HEK293 (cell line): ENCODE results near the gene PIGN.

ENCODE experiments used
- KLF8 ChIP-seq: fragments of 450-650 bp; formaldehyde crosslinking; IDR thresholded peaks from 2 replicates; pipeline ENCODE4 v1.5.1; 2016; ENCODE audit warnings: missing biosample characterization, missing genetic modification characterization
- OVOL3 ChIP-seq: fragments of 450-650 bp; formaldehyde crosslinking; IDR thresholded peaks from 2 replicates; pipeline ENCODE4 v1.5.1; 2016; ENCODE audit warnings: missing biosample characterization, missing genetic modification characterization
- SETDB1 ChIP-seq: IDR thresholded peaks from one replicate; pipeline ENCODE4 v1.6.1; 2017; ENCODE audit warnings: mild to moderate bottlenecking, low read length, moderate library complexity, mixed read lengths; ENCODE audit not compliant: insufficient read length
- SP2 ChIP-seq: fragments of 450-650 bp; formaldehyde crosslinking; IDR thresholded peaks from 2 replicates; pipeline ENCODE4 v1.5.1; 2016; ENCODE audit warnings: missing biosample characterization, missing genetic modification characterization
- ZBTB20 ChIP-seq: fragments of 450-650 bp; formaldehyde crosslinking; IDR thresholded peaks from 2 replicates; pipeline ENCODE4 v1.5.1; 2016; ENCODE audit warnings: missing biosample characterization, missing genetic modification characterization
- ZBTB26 ChIP-seq: fragments of 450-650 bp; formaldehyde crosslinking; optimal IDR thresholded peaks from 2 replicates; pipeline ENCODE3; 2016; ENCODE audit warnings: missing biosample characterization, mild to moderate bottlenecking, missing genetic modification characterization
- ZNF10 ChIP-seq: fragments of 450-650 bp; formaldehyde crosslinking; IDR thresholded peaks from 2 replicates; pipeline ENCODE4 v1.5.1; 2017; ENCODE audit warnings: missing biosample characterization, missing genetic modification characterization
- ZNF133 ChIP-seq: fragments of 450-650 bp; formaldehyde crosslinking; IDR thresholded peaks from 2 replicates; pipeline ENCODE4 v1.5.1; 2016; ENCODE audit warnings: missing biosample characterization, missing genetic modification characterization
- ZNF146 ChIP-seq: fragments of 450-650 bp; formaldehyde crosslinking; IDR thresholded peaks from 2 replicates; pipeline ENCODE4 v1.5.1; 2016; ENCODE audit warnings: missing biosample characterization, missing genetic modification characterization
- ZNF157 ChIP-seq: fragments of 450-650 bp; formaldehyde crosslinking; IDR thresholded peaks from 2 replicates; pipeline ENCODE4 v1.5.1; 2016; ENCODE audit warnings: missing biosample characterization, missing genetic modification characterization
- ZNF19 ChIP-seq: fragments of 450-650 bp; formaldehyde crosslinking; IDR thresholded peaks from 2 replicates; pipeline ENCODE4; 2016; ENCODE audit warnings: missing biosample characterization, missing genetic modification characterization, low read depth
- ZNF2 ChIP-seq: fragments of 450-650 bp; formaldehyde crosslinking; IDR thresholded peaks from 2 replicates; pipeline ENCODE4 v1.5.1; 2016; ENCODE audit warnings: missing biosample characterization, missing genetic modification characterization
- ZNF423 ChIP-seq: fragments of 450-650 bp; formaldehyde crosslinking; IDR thresholded peaks from 2 replicates; pipeline ENCODE4 v1.5.1; 2016; ENCODE audit warnings: missing biosample characterization, missing genetic modification characterization
- ZNF48 ChIP-seq: fragments of 450-650 bp; formaldehyde crosslinking; IDR thresholded peaks from 2 replicates; pipeline ENCODE4 v1.5.1; 2016; ENCODE audit warnings: missing biosample characterization, missing genetic modification characterization
- ZNF501 ChIP-seq: fragments of 450-650 bp; formaldehyde crosslinking; IDR thresholded peaks from 2 replicates; pipeline ENCODE4 v1.5.1; 2016; ENCODE audit warnings: missing biosample characterization, missing genetic modification characterization
- ZNF521 ChIP-seq: fragments of 450-650 bp; formaldehyde crosslinking; IDR thresholded peaks from 2 replicates; pipeline ENCODE4 v1.5.1; 2017; ENCODE audit warnings: missing biosample characterization, mild to moderate bottlenecking, missing genetic modification characterization
- ZNF558 ChIP-seq: fragments of 450-650 bp; formaldehyde crosslinking; IDR thresholded peaks from 2 replicates; pipeline ENCODE4 v1.5.1; 2016; ENCODE audit warnings: missing biosample characterization, missing genetic modification characterization
- ZNF560 ChIP-seq: fragments of 450-650 bp; formaldehyde crosslinking; IDR thresholded peaks from 2 replicates; pipeline ENCODE4 v1.5.1; 2017; ENCODE audit warnings: missing biosample characterization, missing genetic modification characterization, borderline replicate concordance
- ZNF571 ChIP-seq: fragments of 450-650 bp; formaldehyde crosslinking; IDR thresholded peaks from 2 replicates; pipeline ENCODE4 v1.5.0; 2017; ENCODE audit warnings: missing biosample characterization, missing genetic modification characterization
- ZNF585B ChIP-seq: fragments of 450-650 bp; formaldehyde crosslinking; IDR thresholded peaks from 2 replicates; pipeline ENCODE4 v1.5.1; 2016; ENCODE audit warnings: missing biosample characterization, missing genetic modification characterization
- ZNF596 ChIP-seq: fragments of 450-650 bp; IDR thresholded peaks from 2 replicates; pipeline ENCODE4 v1.5.0; 2018; ENCODE audit warnings: missing biosample characterization, mild to moderate bottlenecking, missing genetic modification characterization, moderate library complexity
- ZNF629 ChIP-seq: fragments of 450-650 bp; formaldehyde crosslinking; IDR thresholded peaks from 2 replicates; pipeline ENCODE4 v1.5.1; 2017; ENCODE audit warnings: missing biosample characterization, missing genetic modification characterization
- ZNF664 ChIP-seq: fragments of 450-650 bp; formaldehyde crosslinking; IDR thresholded peaks from 2 replicates; pipeline ENCODE4 v1.5.1; 2016; ENCODE audit warnings: missing biosample characterization, missing genetic modification characterization
- ZNF692 ChIP-seq: fragments of 450-650 bp; formaldehyde crosslinking; IDR thresholded peaks from 2 replicates; pipeline ENCODE4 v1.5.1; 2016; ENCODE audit warnings: missing biosample characterization, missing genetic modification characterization
- ZNF76 ChIP-seq: fragments of 450-650 bp; formaldehyde crosslinking; IDR thresholded peaks from 2 replicates; pipeline ENCODE4; 2016; ENCODE audit warnings: low read depth, missing biosample characterization, missing genetic modification characterization, borderline replicate concordance
- ZNF768 ChIP-seq: fragments of 450-650 bp; formaldehyde crosslinking; IDR thresholded peaks from 2 replicates; pipeline ENCODE4 v1.5.1; 2018; ENCODE audit warnings: missing biosample characterization, mild to moderate bottlenecking, missing genetic modification characterization
- ZSCAN23 ChIP-seq: fragments of 450-650 bp; formaldehyde crosslinking; IDR thresholded peaks from 2 replicates; pipeline ENCODE4 v1.5.1; 2016; ENCODE audit warnings: missing biosample characterization, missing genetic modification characterization
- ZSCAN5A ChIP-seq: fragments of 450-650 bp; formaldehyde crosslinking; IDR thresholded peaks from 2 replicates; pipeline ENCODE4 v1.5.1; 2016; ENCODE audit warnings: missing biosample characterization, missing genetic modification characterization
- ZXDB ChIP-seq: fragments of 450-650 bp; formaldehyde crosslinking; IDR thresholded peaks from 2 replicates; pipeline ENCODE4 v1.5.1; 2016; ENCODE audit warnings: missing biosample characterization, missing genetic modification characterization
- TF ChIP-seq, protein P1 (sequence below): fragments of 450-650 bp; formaldehyde crosslinking; IDR thresholded peaks from 2 replicates; pipeline ENCODE4 v1.5.1; 2016; ENCODE audit warnings: missing biosample characterization, missing genetic modification characterization
- TF ChIP-seq, protein P2 (sequence below): fragments of 450-650 bp; formaldehyde crosslinking; IDR thresholded peaks from 2 replicates; pipeline ENCODE4 v1.5.1; 2016; ENCODE audit warnings: missing biosample characterization, missing genetic modification characterization
- TF ChIP-seq, protein P3 (sequence below): fragments of 450-650 bp; formaldehyde crosslinking; IDR thresholded peaks from 2 replicates; pipeline ENCODE4 v1.5.1; 2016; ENCODE audit warnings: missing biosample characterization, missing genetic modification characterization
- TF ChIP-seq, protein P4 (sequence below): fragments of 450-650 bp; formaldehyde crosslinking; IDR thresholded peaks from 2 replicates; pipeline ENCODE4 v1.5.1; 2016; ENCODE audit warnings: missing biosample characterization, missing genetic modification characterization

The PIGN gene

DNA sequence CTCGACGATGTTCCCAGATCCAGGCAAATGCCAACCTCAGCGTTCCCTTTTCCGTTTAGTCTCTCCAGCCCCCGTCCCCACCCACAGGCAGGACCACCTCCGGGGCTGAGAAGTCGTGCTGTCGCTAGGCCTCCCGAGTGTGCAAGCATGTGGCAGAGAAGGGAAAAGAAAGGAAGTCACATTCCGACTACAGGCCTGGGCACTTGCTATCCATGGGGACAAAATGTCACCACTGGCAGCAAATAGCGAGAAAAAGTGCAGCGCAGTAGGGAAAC lies 420 bp downstream of the PIGN start (continued):
- 0 out of 2 replicates have a peak, but pooled peaks have one; percentile 45 for TF ChIP-seq ZNF692 (tag by site-specific recombination)
- 0 out of 2 replicates have a peak, but pooled peaks have one; percentile 34 for TF ChIP-seq ZNF2 (tag by site-specific recombination)
- 0 out of 2 replicates have a peak, but pooled peaks have one; percentile 48 for TF ChIP-seq OVOL3
- no peak for TF ChIP-seq KLF8 (tag by site-specific recombination)
- TF ChIP-seq ZNF585B (tag by site-specific recombination), result peak; percentile 78
- TF ChIP-seq SP2 (tag by site-specific recombination), result no peak
- TF ChIP-seq ZNF133, result 0 out of 2 replicates have a peak, but pooled peaks have one; percentile 19
- TF ChIP-seq ZNF76 (tag by site-specific recombination), result 0 out of 2 replicates have a peak, but pooled peaks have one; percentile 38
- TF ChIP-seq SETDB1, result no peak
- TF ChIP-seq ZXDB (tag by site-specific recombination), result peak; percentile 38; the same call in 1 of the 2 replicates
- TF ChIP-seq ZNF560 (tag by site-specific recombination), result no peak
- TF ChIP-seq, protein P1, sequence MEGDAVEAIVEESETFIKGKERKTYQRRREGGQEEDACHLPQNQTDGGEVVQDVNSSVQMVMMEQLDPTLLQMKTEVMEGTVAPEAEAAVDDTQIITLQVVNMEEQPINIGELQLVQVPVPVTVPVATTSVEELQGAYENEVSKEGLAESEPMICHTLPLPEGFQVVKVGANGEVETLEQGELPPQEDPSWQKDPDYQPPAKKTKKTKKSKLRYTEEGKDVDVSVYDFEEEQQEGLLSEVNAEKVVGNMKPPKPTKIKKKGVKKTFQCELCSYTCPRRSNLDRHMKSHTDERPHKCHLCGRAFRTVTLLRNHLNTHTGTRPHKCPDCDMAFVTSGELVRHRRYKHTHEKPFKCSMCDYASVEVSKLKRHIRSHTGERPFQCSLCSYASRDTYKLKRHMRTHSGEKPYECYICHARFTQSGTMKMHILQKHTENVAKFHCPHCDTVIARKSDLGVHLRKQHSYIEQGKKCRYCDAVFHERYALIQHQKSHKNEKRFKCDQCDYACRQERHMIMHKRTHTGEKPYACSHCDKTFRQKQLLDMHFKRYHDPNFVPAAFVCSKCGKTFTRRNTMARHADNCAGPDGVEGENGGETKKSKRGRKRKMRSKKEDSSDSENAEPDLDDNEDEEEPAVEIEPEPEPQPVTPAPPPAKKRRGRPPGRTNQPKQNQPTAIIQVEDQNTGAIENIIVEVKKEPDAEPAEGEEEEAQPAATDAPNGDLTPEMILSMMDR (tag by site-specific recombination), result 0 out of 2 replicates have a peak, but pooled peaks have one; percentile 6
- TF ChIP-seq, protein P2, sequence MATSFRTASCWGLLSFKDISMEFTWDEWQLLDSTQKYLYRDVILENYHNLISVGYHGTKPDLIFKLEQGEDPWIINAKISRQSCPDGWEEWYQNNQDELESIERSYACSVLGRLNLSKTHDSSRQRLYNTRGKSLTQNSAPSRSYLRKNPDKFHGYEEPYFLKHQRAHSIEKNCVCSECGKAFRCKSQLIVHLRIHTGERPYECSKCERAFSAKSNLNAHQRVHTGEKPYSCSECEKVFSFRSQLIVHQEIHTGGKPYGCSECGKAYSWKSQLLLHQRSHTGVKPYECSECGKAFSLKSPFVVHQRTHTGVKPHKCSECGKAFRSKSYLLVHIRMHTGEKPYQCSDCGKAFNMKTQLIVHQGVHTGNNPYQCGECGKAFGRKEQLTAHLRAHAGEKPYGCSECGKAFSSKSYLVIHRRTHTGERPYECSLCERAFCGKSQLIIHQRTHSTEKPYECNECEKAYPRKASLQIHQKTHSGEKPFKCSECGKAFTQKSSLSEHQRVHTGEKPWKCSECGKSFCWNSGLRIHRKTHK (tag by site-specific recombination), result no peak
- no peak for TF ChIP-seq ZNF558
- TF ChIP-seq ZNF768 (tag by site-specific recombination), result no peak
- no peak for TF ChIP-seq ZNF521
- no peak for TF ChIP-seq ZNF596 (tag by site-specific recombination)
- TF ChIP-seq, protein P3, sequence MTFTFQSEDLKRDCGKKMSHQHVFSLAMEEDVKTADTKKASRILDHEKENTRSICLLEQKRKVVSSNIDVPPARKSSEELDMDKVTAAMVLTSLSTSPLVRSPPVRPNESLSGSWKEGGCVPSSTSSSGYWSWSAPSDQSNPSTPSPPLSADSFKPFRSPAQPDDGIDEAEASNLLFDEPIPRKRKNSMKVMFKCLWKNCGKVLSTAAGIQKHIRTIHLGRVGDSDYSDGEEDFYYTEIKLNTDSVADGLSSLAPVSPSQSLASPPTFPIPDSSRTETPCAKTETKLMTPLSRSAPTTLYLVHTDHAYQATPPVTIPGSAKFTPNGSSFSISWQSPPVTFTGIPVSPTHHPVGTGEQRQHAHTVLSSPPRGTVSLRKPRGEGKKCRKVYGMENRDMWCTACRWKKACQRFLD (tag by site-specific recombination), result no peak
- TF ChIP-seq ZNF10 (tag by site-specific recombination), result no peak
- no peak for TF ChIP-seq ZNF423 (tag by site-specific recombination)
- TF ChIP-seq ZNF571 (tag by site-specific recombination), result no peak
- peak; percentile 64 for TF ChIP-seq ZBTB20 (tag by site-specific recombination)
- TF ChIP-seq ZNF501 (tag by site-specific recombination), result 0 out of 2 replicates have a peak, but pooled peaks have one; percentile 70
- TF ChIP-seq ZNF157 (tag by site-specific recombination), result no peak
- TF ChIP-seq ZNF146, result no peak
- TF ChIP-seq ZSCAN23, result no peak
- TF ChIP-seq ZBTB26 (tag by site-specific recombination), result no peak
- TF ChIP-seq ZNF48 (tag by site-specific recombination), result no peak
- no peak for TF ChIP-seq ZNF664 (tag by site-specific recombination)
- no peak for TF ChIP-seq ZNF19
- no peak for TF ChIP-seq ZSCAN5A (tag by site-specific recombination)
- no peak for TF ChIP-seq ZNF629 (tag by site-specific recombination)
- TF ChIP-seq, protein P4, sequence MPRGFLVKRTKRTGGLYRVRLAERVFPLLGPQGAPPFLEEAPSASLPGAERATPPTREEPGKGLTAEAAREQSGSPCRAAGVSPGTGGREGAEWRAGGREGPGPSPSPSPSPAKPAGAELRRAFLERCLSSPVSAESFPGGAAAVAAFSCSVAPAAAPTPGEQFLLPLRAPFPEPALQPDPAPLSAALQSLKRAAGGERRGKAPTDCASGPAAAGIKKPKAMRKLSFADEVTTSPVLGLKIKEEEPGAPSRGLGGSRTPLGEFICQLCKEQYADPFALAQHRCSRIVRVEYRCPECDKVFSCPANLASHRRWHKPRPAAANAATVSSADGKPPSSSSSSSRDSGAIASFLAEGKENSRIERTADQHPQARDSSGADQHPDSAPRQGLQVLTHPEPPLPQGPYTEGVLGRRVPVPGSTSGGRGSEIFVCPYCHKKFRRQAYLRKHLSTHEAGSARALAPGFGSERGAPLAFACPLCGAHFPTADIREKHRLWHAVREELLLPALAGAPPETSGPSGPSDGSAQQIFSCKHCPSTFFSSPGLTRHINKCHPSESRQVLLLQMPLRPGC (tag by site-specific recombination), result no peak
